IMR-90 (cell line): ENCODE data around the gene DCAF5. TPM values are rescaled to one million over a fixed set of nuclear protein-coding genes. Genes with fewer than 3 reads are reported as not detected.

Source experiments
- ATAC-seq: fragments of 200-7000 bp; cut with Tn5 transposase; 2 replicates; pipeline ENCODE4 v1.9.1; 2020; ENCODE audit warnings: low read depth, mild to moderate bottlenecking, moderate library complexity
- BruUV-seq: library from RNA; stranded (reverse); fragments of 400-500 nt; replicated peaks from 2 replicates; lab custom pipeline; 2021; lab: Mats Ljungman, UMichigan
- CTCF ChIA-PET: fragments of 300-600 bp; formaldehyde crosslinking; extraction: SDS; loops from one replicate; lab custom pipeline; 2021; ENCODE audit warnings: antibody characterized with exemption; lab: Yijun Ruan, JAX
- POLR2A ChIA-PET: fragments of 300-600 bp; sonication (Branson Sonifier 250); formaldehyde crosslinking; loops from one replicate; lab custom pipeline; 2022; ENCODE audit warnings: antibody characterized with exemption; ENCODE audit not compliant: unreplicated experiment; lab: Charles Lee
- DNase-seq: peaks from one replicate; pipeline ENCODE4 v3.0.0; 2013
- H2AFZ ChIP-seq: replicated peaks from 2 replicates; pipeline ENCODE3; 2013; ENCODE audit warnings: low read length, mild to moderate bottlenecking; ENCODE audit not compliant: poor library complexity
- H2AK5ac ChIP-seq: 2 replicates; pipeline ENCODE4 v1.6.1; 2013; ENCODE audit warnings: low read depth, low read length, inconsistent platforms
- H2AK9ac ChIP-seq: replicated peaks from 2 replicates; pipeline ENCODE3; 2013; ENCODE audit warnings: mild to moderate bottlenecking, low read depth, low read length, moderate library complexity; ENCODE audit not compliant: poor library complexity
- H2BK120ac ChIP-seq: 2 replicates; pipeline ENCODE4 v1.6.1; 2013; ENCODE audit warnings: low read depth, low read length, inconsistent platforms
- H2BK15ac ChIP-seq: 3 replicates; pipeline ENCODE4 v1.6.1; 2013; ENCODE audit warnings: low read depth, low read length, inconsistent platforms
- H2BK20ac ChIP-seq: 2 replicates; pipeline ENCODE4 v1.6.1; 2013; ENCODE audit warnings: low read depth, mild to moderate bottlenecking, inconsistent platforms, low read length, moderate library complexity
- H2BK5ac ChIP-seq: 2 replicates; pipeline ENCODE4 v1.6.1; 2013; ENCODE audit warnings: mild to moderate bottlenecking, low read depth, low read length, inconsistent platforms; ENCODE audit not compliant: poor library complexity, severe bottlenecking
- H3K14ac ChIP-seq: replicated peaks from 2 replicates; pipeline ENCODE4 v1.6.1; 2013; ENCODE audit warnings: low read depth, low read length, inconsistent platforms
- H3K18ac ChIP-seq: 2 replicates; pipeline ENCODE4 v1.6.1; 2013; ENCODE audit warnings: low read depth, low read length, control low read depth
- H3K23ac ChIP-seq: 2 replicates; pipeline ENCODE4 v1.6.1; 2013; ENCODE audit warnings: low read depth, low read length, inconsistent platforms
- H3K27ac ChIP-seq: 2 replicates; pipeline ENCODE4 v1.5.1; 2013; ENCODE audit warnings: mild to moderate bottlenecking, control low read depth, low read length; ENCODE audit not compliant: insufficient read depth
- H3K27me3 ChIP-seq: 2 replicates; pipeline ENCODE4 v1.6.1; 2013; ENCODE audit warnings: low read length; ENCODE audit not compliant: control insufficient read depth, insufficient read depth
- H3K36me3 ChIP-seq: 2 replicates; pipeline ENCODE4 v1.6.1; 2013; ENCODE audit warnings: low read length, mixed read lengths; ENCODE audit not compliant: control insufficient read depth, insufficient read depth
- H3K4ac ChIP-seq: 2 replicates; pipeline ENCODE4 v1.6.1; 2013; ENCODE audit warnings: low read depth, low read length, inconsistent platforms
- H3K4me1 ChIP-seq: 2 replicates; pipeline ENCODE4 v1.6.1; 2013; ENCODE audit warnings: low read length, mixed read lengths; ENCODE audit not compliant: control insufficient read depth, insufficient read depth
- H3K4me2 ChIP-seq: 2 replicates; pipeline ENCODE4 v1.6.1; 2013; ENCODE audit warnings: low read depth, mild to moderate bottlenecking, control low read depth, low read length, moderate library complexity
- H3K4me3 ChIP-seq: 2 replicates; pipeline ENCODE4 v1.5.1; 2013; ENCODE audit warnings: low read depth, mild to moderate bottlenecking, control low read depth, low read length, moderate library complexity; ENCODE audit not compliant: insufficient read depth
- H3K56ac ChIP-seq: 2 replicates; pipeline ENCODE4 v1.6.1; 2013; ENCODE audit warnings: low read length, inconsistent platforms; ENCODE audit not compliant: insufficient read depth; ENCODE audit errors: extremely low read depth
- H3K79me1 ChIP-seq, 2 experiments: 2 replicates each; pipeline ENCODE4 v1.6.1; 2013; ENCODE audit warnings: low read length in 2 of 2, inconsistent platforms in 1 of 2, low read depth in 1 of 2
- H3K9ac ChIP-seq: 2 replicates; pipeline ENCODE4 v1.6.1; 2013; ENCODE audit warnings: low read depth, low read length, control low read depth
- H3K9me1 ChIP-seq: 2 replicates; pipeline ENCODE4 v1.6.1; 2013; ENCODE audit warnings: low read length, inconsistent platforms; ENCODE audit not compliant: insufficient read depth
- H3K9me3 ChIP-seq: 2 replicates; pipeline ENCODE4 v1.6.1; 2013; ENCODE audit warnings: low read length; ENCODE audit not compliant: control insufficient read depth, insufficient read depth
- H4K20me1 ChIP-seq: 2 replicates; pipeline ENCODE4 v1.6.1; 2013; ENCODE audit warnings: low read length, inconsistent platforms; ENCODE audit not compliant: insufficient read depth
- H4K5ac ChIP-seq: 2 replicates; pipeline ENCODE4 v1.6.1; 2013; ENCODE audit warnings: mild to moderate bottlenecking, low read depth, low read length, control low read depth
- H4K8ac ChIP-seq, 2 experiments: 2 replicates each; pipeline ENCODE4 v1.6.1; 2013; ENCODE audit warnings: low read depth in 2 of 2, low read length in 2 of 2, control low read depth in 1 of 2, inconsistent platforms in 1 of 2
- H4K91ac ChIP-seq: 2 replicates; pipeline ENCODE4 v1.6.1; 2013; ENCODE audit warnings: low read depth, low read length, inconsistent platforms; ENCODE audit not compliant: insufficient read depth
- BHLHE40 ChIP-seq: fragments of 150-350 bp; IDR thresholded peaks from 2 replicates; pipeline ENCODE4 v1.6.1; 2016; ENCODE audit warnings: mild to moderate bottlenecking, low read depth, low read length
- CEBPB ChIP-seq: IDR thresholded peaks from 2 replicates; pipeline ENCODE4 v1.6.1; 2012; ENCODE audit warnings: low read depth, low read length, improper control_type of control experiment
- CHD1 ChIP-seq: IDR thresholded peaks from 2 replicates; pipeline ENCODE4 v1.6.1; 2012; ENCODE audit warnings: low read depth, low read length, improper control_type of control experiment
- CTCF ChIP-seq: conservative IDR thresholded peaks from 2 replicates; pipeline ENCODE4 v1.5.1; 2012; ENCODE audit warnings: mild to moderate bottlenecking, low read depth, low read length, improper control_type of control experiment
- FOS ChIP-seq: fragments of 150-350 bp; IDR thresholded peaks from 2 replicates; pipeline ENCODE4 v1.6.1; 2016; ENCODE audit warnings: low read depth, low read length
- MAFK ChIP-seq: IDR thresholded peaks from 2 replicates; pipeline ENCODE4 v1.6.1; 2012; ENCODE audit warnings: low read depth, low read length, improper control_type of control experiment
- MAZ ChIP-seq: IDR thresholded peaks from 2 replicates; pipeline ENCODE4 v1.6.1; 2012; ENCODE audit warnings: low read depth, mild to moderate bottlenecking, low read length, improper control_type of control experiment, moderate library complexity, borderline replicate concordance
- MXI1 ChIP-seq: IDR thresholded peaks from 2 replicates; pipeline ENCODE4 v1.6.1; 2012; ENCODE audit warnings: low read depth, mild to moderate bottlenecking, low read length, moderate library complexity, borderline replicate concordance
- NFE2L2 ChIP-seq: fragments of 150-350 bp; IDR thresholded peaks from 2 replicates; pipeline ENCODE4 v1.6.1; 2016; ENCODE audit warnings: low read depth, mild to moderate bottlenecking, low read length
- POLR2A ChIP-seq: IDR thresholded peaks from 2 replicates; pipeline ENCODE4 v1.6.1; 2012; ENCODE audit warnings: mild to moderate bottlenecking, low read depth, low read length
- RAD21 ChIP-seq: IDR thresholded peaks from 2 replicates; pipeline ENCODE4 v1.6.1; 2012; ENCODE audit warnings: low read length, improper control_type of control experiment
- RCOR1 ChIP-seq: IDR thresholded peaks from 2 replicates; pipeline ENCODE4 v1.6.1; 2012; ENCODE audit warnings: mild to moderate bottlenecking, low read length, improper control_type of control experiment; ENCODE audit not compliant: insufficient replicate concordance
- RFX5 ChIP-seq: IDR thresholded peaks from 2 replicates; pipeline ENCODE4 v1.8.0; 2012; ENCODE audit warnings: low read depth, mild to moderate bottlenecking, low read length, moderate library complexity
- SMC3 ChIP-seq: fragments of 150-350 bp; IDR thresholded peaks from 2 replicates; pipeline ENCODE4 v1.6.1; 2016; ENCODE audit warnings: low read depth, mild to moderate bottlenecking, antibody characterized with exemption, low read length, moderate library complexity
- USF2 ChIP-seq: fragments of 150-350 bp; IDR thresholded peaks from 2 replicates; pipeline ENCODE4 v1.6.1; 2017; ENCODE audit warnings: mild to moderate bottlenecking, antibody characterized with exemption, low read length, low read depth
- WGBS, 2 experiments: methylation state at CpG; one replicate each; pipeline versions ENCODE4 v1.1.5 to v1.1.7; 2013; ENCODE audit warnings: missing lambda C conversion rate in 2 of 2; ENCODE audit not compliant: insufficient read length in 1 of 2; ENCODE audit errors: extremely low coverage in 2 of 2; 5-methylcytosine and 5-hydroxymethylcytosine counted together
- dilution Hi-C: fragments of 300-500 bp; cut with HindIII; formaldehyde crosslinking; loops from one replicate; pipeline ENCODE4 v1.14.3; 2018; ENCODE audit warnings: low sequenced_read_pairs; ENCODE audit not compliant: unreplicated experiment
- in situ Hi-C: fragments of 300-500 bp; cut with MboI; formaldehyde crosslinking; loops from 3 replicates; pipeline ENCODE4 v1.14.3; 2019; ENCODE audit warnings: low sequenced_read_pairs, inconsistent platforms, mixed read lengths
- intact Hi-C: fragments of 100-400 bp; cut with micrococcal nuclease; formaldehyde crosslinking; loops from 2 replicates; pipeline ENCODE4 v1.10.0; 2022
- polyA plus RNA-seq, 3 experiments: library from polyadenylated mRNA; depleted of rRNA; stranded (reverse); fragments of >200 nt; gene quantifications; 2 replicates each; pipeline ENCODE4 v1.2.3, GENCODE V29; 2012; ENCODE audit warnings: low replicate concordance in 1 of 3
- total RNA-seq: library from RNA; depleted of rRNA; stranded (reverse); fragments of >200 nt; gene quantifications from 2 replicates; pipeline ENCODE4 v1.2.3, GENCODE V29; 2012
- TF ChIP-seq, protein P1 (sequence below): fragments of 150-350 bp; IDR thresholded peaks from 2 replicates; pipeline ENCODE4 v1.6.1; 2016; ENCODE audit warnings: low read depth, mild to moderate bottlenecking, low read length, moderate library complexity, borderline replicate concordance

DCAF5 gene
- total and polyA plus RNA-seq, 2 of the 4 experiments (the other 2 are of a cell fraction) = 17.6 to 30.4 TPM

DNA sequence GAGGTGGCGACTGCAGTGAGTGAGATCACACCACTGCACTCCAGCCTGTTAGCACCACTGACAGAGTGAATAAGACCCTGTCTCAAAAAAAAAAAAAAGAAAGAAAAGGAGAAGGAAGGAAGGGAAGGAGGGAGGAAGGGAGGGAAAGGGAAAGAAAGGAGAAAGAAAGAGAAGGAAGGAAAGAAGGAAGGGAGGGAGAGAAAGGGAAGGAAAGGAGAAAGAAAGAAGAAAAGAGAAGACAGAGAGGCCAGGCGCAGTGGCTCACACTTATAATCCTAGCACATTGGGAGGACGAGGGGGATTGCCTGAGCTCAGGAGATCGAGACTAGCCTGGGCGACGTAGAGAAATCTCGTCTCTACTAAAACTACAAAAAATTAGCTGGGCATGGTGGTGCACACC, 13.2 kb downstream of the DCAF5 start:
- Histone ChIP-seq H4K20me1 (peaks cover 77% of the 10 kb centered on the region), H4K5ac (no peak overlapping the region), H2BK15ac (no peak overlapping the region), H4K91ac (no peak overlapping the region), H2AK9ac (no peak overlapping the region), H3K23ac (no peak overlapping the region), H3K27me3 (no peaks in the 10 kb centered on the region), H3K14ac (no peak overlapping the region), H2AK5ac (no peak overlapping the region), H2BK20ac (no peak overlapping the region), H3K18ac (no peak overlapping the region), H2AFZ (no peak overlapping the region), H3K4me1 (peaks cover 8% of the 10 kb centered on the region), H4K8ac (no peak overlapping the region), H3K56ac (no peak overlapping the region), H3K4ac (no peak overlapping the region), H3K36me3 (0 out of 2 replicates have a peak, but pooled peaks cover 1% of the 10 kb centered on the region), H3K27ac (no peak overlapping the region), H3K9ac (no peak overlapping the region), H2BK120ac (no peak overlapping the region), H2BK5ac (no peak overlapping the region), H3K79me1 (peaks cover 32 to 82% of the 10 kb centered on the region in 2 experiments), H3K9me1 (peaks cover 17% of the 10 kb centered on the region), H3K4me3 (no peak overlapping the region), H3K9me3 (no peaks in the 10 kb centered on the region), H3K4me2 (no peak overlapping the region)
- WGBS, 2 experiments = 83% methylated on average over 5 of the region's 7 CpGs; no CpG with 5 or more reads in 1 of the 2 experiments
- intact Hi-C loops = no loop called here
- TF ChIP-seq CEBPB = no peak
- TF ChIP-seq RAD21 = no peak
- no peak for TF ChIP-seq NFE2L2
- TF ChIP-seq, protein P1, sequence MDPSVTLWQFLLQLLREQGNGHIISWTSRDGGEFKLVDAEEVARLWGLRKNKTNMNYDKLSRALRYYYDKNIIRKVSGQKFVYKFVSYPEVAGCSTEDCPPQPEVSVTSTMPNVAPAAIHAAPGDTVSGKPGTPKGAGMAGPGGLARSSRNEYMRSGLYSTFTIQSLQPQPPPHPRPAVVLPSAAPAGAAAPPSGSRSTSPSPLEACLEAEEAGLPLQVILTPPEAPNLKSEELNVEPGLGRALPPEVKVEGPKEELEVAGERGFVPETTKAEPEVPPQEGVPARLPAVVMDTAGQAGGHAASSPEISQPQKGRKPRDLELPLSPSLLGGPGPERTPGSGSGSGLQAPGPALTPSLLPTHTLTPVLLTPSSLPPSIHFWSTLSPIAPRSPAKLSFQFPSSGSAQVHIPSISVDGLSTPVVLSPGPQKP = no peak
- TF ChIP-seq MXI1 = no peak
- no peak for TF ChIP-seq MAFK
- TF ChIP-seq POLR2A = no peak
- TF ChIP-seq FOS = no peak
- TF ChIP-seq CHD1 = no peak
- no peak for TF ChIP-seq CTCF
- TF ChIP-seq SMC3 = no peak
- TF ChIP-seq USF2 = no peak
- TF ChIP-seq MAZ = no peak
- no peak for TF ChIP-seq RFX5
- TF ChIP-seq RCOR1 = no peak
- TF ChIP-seq BHLHE40 = no peak
- ChIA-PET CTCF (no interaction called here), POLR2A (interaction anchor here (0.6 kb wide), 1 partner anchor 8 kb away, joined by 15 read pairs; no protein-coding TSS in a partner anchor)
- in situ Hi-C loops = no loop called here
- no TSS peak for BruUV-seq
- dilution Hi-C loops = no loop called here
- ATAC-seq (no peak), DNase-seq (no peak)
